GM19328 (cell line): ENCODE results near the gene MS4A5.

Source experiments
- ATAC-seq: cut with Tn5 transposase; IDR thresholded peaks from one replicate; pipeline ENCODE4 v1.9.1; 2021; ENCODE audit warnings: mild to moderate bottlenecking, moderate library complexity; ENCODE audit not compliant: unreplicated experiment

The MS4A5 gene

GRCh38 chr11:60477035-60477445, 47.7 kb downstream of the MS4A5 start:
- ATAC-seq = no peak

GRCh38 chr11:60482361-60482760, 53.0 kb downstream of the MS4A5 start:
- ATAC-seq = no peak

DNA sequence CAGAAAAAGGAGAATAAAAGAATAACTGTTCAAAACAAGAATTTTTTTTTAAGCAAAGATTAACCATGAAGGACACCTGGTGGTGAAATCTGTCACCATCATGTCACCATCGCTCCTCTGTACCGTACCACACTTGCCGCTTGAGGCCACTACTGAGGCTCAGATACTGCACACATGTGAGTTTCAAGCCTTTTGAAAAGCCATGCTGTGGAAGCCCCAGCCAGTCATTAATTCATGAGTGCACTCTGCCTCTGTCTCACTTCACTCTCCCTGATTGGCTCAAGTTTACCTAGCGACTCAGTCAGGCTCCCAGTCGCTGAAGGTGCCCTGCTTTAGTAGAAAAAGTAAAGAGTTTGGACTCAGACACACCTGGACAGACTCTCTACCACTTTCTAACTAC, 56.6 kb downstream of the MS4A5 start:
- ATAC-seq = peak; percentile 94

DNA sequence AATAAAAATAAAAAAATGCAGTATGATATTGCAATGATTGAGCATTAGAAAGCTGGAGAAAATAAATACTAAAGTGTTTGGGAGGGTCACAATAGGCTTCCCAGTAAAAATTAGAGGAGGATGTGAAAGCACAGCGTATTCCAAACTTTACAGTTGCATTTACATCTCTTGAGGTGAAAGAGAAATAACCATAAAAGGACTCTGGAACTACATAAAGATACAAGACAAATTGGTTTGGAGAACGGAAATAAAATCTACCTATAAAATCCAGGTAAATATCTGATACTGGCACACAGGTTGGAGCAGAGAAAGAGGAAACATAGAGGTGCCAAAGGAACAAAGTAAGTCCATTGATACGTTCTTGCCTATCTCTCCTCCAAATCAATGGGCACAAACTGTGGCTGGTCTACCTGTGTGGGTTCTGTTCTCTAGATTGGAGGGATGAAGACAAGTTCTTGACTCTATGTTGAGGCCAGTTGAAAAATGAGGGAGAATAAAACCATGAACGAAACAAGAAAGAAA, 63.2 kb downstream of the MS4A5 start, which contains the start of gene MS4A12:
TSS of gene MS4A12 (plus strand) at position 291 of the 522 bp plus-strand sequence. CDS start 4,541 bp downstream, outside the sequence.
- no peak for ATAC-seq

- ATAC-seq = no peak
Observed at GRCh38 chr11:60493454-60493853, 64.1 kb downstream of the MS4A5 start.
